HL-60/S4 (cell line): ENCODE measurements around the gene PARD3B.

ENCODE experiments used
- in situ Hi-C: fragments of 300-500 bp; cut with MboI; formaldehyde crosslinking; loops from 2 replicates; pipeline ENCODE4 v1.14.3; 2022; ENCODE audit warnings: low sequenced_read_pairs

The PARD3B gene

GRCh38 chr2:204984518-204984917 lies 439.2 kb downstream of the PARD3B start:
- in situ Hi-C loops, result no loop called here

- in situ Hi-C loops, result no loop called here
Observed at GRCh38 chr2:204986641-204987040, 441.4 kb downstream of the PARD3B start.

DNA sequence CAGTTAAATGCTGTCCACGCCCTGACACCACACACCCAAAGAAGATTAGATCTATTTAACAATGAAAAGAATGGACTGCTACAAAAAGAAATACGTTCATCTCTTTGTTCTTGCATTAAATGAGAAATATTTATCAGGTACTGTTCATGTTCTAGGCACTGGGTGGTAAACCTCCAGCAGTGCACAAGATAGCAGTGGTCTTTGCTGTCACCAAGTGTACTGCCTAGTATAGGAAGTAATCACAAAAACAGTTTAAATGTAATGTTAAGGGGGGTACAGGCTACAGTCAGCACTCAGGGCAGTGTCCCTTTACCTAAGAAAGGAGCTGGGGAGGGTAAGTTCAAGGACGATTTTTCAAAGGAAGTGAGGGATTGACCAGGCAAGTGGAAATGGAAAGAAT lies 443.6 kb downstream of the PARD3B start:
- in situ Hi-C loops, result no loop called here

DNA sequence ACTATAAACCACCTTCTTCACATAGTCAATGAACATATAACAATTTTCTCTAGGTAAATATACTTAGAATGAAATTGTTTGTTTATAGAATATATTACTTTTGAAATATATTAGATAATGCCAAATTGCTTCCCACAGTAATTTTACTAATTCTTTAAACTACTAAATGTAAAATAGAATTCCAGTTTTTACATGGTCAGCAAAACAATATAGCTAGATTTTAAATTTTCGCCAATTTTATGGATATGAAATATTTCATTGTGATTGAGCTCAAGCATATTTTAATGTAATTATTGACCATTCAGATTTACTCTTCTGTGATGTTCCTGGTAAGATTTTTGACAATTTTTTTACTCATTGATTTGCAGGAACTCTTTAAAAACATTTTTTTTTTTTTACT lies 444.6 kb downstream of the PARD3B start:
- in situ Hi-C loops, result no loop called here

GRCh38 chr2:205001300-205001966 lies 456.2 kb downstream of the PARD3B start:
- in situ Hi-C loops, result no loop called here

GRCh38 chr2:205002390-205002789 lies 457.1 kb downstream of the PARD3B start:
- in situ Hi-C loops, result no loop called here

- in situ Hi-C loops, result no loop called here
Observed at GRCh38 chr2:205003288-205003687, 458.0 kb downstream of the PARD3B start.

GRCh38 chr2:205010196-205010595 lies 464.9 kb downstream of the PARD3B start:
- in situ Hi-C loops, result no loop called here

DNA sequence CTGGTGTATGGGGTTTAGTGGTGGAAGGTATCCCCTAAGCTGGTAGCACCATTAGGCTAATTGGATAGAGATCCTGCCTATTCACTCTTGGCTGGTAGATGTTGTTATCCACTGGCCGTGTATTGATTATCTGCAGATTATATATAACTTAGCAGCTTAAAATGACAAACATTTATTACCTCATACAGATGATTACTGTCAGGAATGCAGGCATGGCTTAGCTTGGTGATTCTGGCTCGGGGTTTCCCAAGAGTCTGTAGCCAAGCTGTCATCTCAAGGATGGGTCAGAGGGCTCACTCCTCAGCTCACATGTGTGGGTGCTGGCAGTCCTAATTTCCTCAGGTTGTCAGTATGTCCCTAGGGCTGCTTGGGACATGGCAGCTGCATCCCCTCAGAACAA lies 465.8 kb downstream of the PARD3B start:
- in situ Hi-C loops, result no loop called here

DNA sequence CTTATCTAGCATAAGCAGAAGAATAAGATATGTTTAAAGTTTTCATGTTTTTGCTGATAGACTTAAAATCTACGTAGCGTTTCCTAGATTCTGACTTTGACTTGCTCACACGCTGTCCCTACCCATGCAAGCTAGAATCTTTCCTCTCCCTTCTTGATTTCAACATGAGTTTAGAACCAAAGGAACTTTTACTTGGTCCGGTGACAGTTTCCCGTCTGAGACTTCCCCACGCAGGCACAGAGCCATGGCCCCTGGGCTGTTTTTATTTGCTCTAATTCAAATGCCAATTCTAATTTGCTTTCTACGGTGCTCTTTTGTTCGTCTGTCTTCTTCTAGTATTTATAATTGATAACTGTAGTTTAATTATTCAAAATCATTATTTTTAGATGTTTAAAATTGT lies 467.7 kb downstream of the PARD3B start:
- in situ Hi-C loops, result no loop called here

DNA sequence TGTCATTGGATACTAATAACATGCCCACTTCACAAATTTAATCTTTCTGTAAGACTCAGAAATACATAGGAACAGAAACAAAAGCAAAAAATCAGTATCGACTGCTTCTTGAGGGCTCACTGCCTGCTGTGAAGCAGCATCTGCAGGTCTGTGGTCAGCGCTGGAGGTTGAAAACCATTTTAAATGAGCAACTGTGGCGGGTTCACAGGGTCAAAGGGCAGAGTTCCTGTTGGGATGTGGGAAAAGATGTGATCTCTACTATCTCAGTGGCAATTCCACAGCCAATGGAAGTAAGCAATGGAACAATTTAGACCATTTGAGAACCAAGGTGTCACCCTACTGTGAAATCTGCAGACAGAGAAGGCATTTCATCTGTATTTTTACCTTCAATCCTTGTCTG lies 468.3 kb downstream of the PARD3B start:
- in situ Hi-C loops, result no loop called here

- in situ Hi-C loops, result no loop called here
Observed at GRCh38 chr2:205014201-205014600, 468.9 kb downstream of the PARD3B start.

GRCh38 chr2:205017381-205017780 lies 472.1 kb downstream of the PARD3B start:
- in situ Hi-C loops, result no loop called here

- in situ Hi-C loops, result no loop called here
Observed at GRCh38 chr2:205017912-205018311, 472.6 kb downstream of the PARD3B start.

DNA sequence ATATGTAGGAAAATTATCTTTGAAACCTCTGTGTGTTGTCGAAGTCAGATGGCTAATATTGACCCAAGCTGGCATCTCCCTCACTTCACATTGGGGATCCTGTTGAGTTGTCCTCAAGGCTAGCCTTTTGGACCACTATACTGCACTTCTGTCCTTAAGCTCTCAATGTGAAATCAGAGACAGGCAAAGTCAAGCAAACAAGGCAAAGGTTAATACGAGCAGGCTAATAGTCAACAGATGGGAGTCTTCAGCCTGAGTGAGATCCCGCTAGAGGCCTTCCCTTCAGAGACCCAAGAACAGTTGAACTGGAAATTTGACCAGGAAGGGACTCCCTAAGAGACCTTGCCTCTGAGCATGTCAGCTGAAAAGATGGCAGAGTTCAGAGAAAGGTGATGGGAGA lies 475.4 kb downstream of the PARD3B start:
- in situ Hi-C loops, result no loop called here

DNA sequence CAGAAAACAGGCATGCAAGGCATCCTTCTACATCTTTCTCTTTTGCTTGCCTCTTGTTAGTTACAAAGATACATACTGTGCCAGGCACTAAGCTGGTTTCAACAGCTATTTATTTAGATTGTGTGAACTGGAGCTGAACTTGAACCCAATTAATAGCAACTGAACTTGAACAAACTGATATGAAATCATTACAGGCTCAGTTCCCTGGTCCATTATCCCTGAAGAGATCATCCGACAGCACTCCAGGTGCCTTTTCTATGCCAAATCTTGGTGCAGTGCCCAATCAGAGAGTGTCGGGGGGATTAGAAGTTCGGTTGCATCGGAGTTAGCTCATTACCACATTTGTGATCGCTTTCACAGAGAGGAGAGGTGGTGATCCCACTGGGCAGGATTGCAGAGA lies 477.6 kb downstream of the PARD3B start:
- in situ Hi-C loops, result no loop called here

DNA sequence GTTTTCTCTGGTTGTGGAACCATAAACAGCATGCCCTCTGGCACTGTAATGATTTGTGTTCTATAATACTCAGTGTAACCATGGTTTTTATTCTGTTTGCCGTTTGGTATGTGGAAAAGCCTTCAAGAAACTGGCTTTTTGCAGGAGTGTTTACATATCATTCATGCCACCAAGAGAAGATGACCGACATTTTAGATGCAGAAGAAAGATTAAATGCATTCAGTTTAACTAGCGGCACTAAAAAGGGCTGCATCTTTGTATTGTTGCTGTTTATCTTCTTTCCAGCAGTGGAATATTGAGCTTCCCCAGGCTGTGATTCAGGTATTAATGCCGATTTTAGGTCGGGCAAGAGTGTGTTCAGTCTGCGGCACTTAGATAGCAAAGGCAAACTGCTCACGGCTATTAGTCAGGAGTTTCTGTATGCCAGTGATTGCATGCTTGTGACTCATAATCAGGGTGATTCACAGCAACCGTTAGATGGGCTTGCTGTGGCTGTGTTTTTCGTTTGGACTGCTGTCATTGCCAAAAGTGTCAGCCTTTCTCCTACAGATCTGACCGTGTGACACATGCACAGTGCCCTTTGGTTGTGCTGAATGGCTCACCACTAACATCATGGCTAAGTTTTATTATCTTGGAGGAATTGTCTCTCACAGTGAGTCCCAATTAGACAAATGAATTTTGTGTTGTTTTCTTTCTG lies 479.7 kb downstream of the PARD3B start:
- in situ Hi-C loops, result no loop called here

DNA sequence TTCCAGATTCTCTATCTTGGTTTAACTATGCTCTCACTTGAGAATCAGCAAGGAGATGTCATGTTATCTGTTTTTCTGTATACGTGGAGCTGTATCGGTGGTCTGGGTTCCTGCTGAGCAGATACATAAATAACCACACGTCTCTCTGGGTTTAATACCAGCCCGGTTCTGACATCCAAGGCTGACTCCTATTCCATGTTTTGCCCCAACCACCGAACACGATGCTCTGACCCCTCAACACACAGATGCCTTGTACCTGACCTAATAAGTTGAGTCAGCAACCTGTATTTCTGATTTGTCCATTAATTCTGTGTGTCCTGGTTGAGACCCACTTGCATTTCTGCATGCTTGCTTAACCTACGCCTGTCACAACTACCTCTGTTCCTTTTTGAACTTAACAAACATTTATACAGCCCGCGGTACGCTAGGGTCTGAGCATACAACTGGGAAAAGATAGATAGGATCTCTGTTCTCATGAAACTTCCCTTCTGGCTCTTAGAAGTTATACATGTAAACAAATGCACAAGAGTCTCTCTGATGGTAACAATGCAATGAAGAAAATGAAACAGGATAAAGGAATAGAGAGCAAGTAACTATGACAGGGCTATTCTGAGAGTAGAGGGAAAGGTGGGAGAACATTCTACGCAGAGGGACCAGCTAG lies 480.4 kb downstream of the PARD3B start:
- in situ Hi-C loops, result no loop called here

DNA sequence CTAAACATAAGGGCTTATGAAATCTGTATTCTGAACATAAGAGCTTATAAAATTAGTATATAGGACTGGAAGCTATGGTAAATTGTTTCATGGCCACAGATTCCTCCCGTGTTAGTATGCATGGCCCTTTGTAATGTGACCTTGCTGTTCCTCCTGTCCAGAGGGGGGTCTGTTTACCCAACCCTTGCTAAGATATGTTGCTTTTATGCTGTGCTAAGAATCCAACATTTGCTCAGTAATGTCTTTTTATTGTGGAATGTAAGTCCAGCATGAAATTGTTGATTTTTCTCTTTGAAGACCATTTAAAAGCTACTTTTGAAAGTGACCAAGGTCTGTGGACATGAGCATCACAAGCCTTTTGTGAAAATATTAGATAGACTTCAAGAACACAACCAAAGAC lies 485.4 kb downstream of the PARD3B start:
- in situ Hi-C loops, result no loop called here

GRCh38 chr2:205032093-205032551 lies 486.8 kb downstream of the PARD3B start:
- in situ Hi-C loops, result no loop called here

- in situ Hi-C loops, result no loop called here
Observed at GRCh38 chr2:205033431-205033830, 488.2 kb downstream of the PARD3B start.

GRCh38 chr2:205034034-205034433 lies 488.8 kb downstream of the PARD3B start:
- in situ Hi-C loops, result no loop called here
